Stimulated activated CD8-positive, alpha-beta memory T cell treated with anti-CD3 and anti-CD28 coated beads, Interleukin-4, amount 100 ng/mL, for 24 hours (primary cell): ENCODE data around the gene MCTP2.
A peak's percentile ranks its signal among the peaks of the same experiment; 100 is the strongest.

ENCODE experiments used
- DNase-seq: peaks from one replicate; pipeline ENCODE4 v3.0.0-alpha.2; 2020; ENCODE audit warnings: low read depth

MCTP2 gene

GRCh38 chr15:94230883-94231722 is at the start of gene MCTP2:
Gene MCTP2, plus strand, starts transcription at chr15:94231561. Its CDS starts 66,705 bp downstream, at chr15:94298266.
- DNase-seq: peak; percentile 81

GRCh38 chr15:94182883-94183282 is 48.5 kb upstream of the MCTP2 start:
- DNase-seq: no peak

GRCh38 chr15:94185547-94186236 is 45.7 kb upstream of the MCTP2 start:
- DNase-seq: no peak

GRCh38 chr15:94186770-94187331 is 44.5 kb upstream of the MCTP2 start:
- DNase-seq: no peak

- no peak for DNase-seq
Measured at GRCh38 chr15:94193906-94194305, 37.5 kb upstream of the MCTP2 start.

- no peak for DNase-seq
Measured at GRCh38 chr15:94196531-94196930, 34.8 kb upstream of the MCTP2 start.

- DNase-seq: no peak
Measured at GRCh38 chr15:94198633-94199032, 32.7 kb upstream of the MCTP2 start.

- no peak for DNase-seq
Measured at GRCh38 chr15:94199725-94200124, 31.6 kb upstream of the MCTP2 start.

- no peak for DNase-seq
Measured at GRCh38 chr15:94203306-94203705, 28.1 kb upstream of the MCTP2 start.

- DNase-seq: no peak
Measured at GRCh38 chr15:94205366-94205765, 26.0 kb upstream of the MCTP2 start.

GRCh38 chr15:94206463-94207167 is 24.7 kb upstream of the MCTP2 start:
- no peak for DNase-seq

- DNase-seq: no peak
Measured at GRCh38 chr15:94212291-94212690, 19.1 kb upstream of the MCTP2 start.

- DNase-seq: no peak
Measured at GRCh38 chr15:94225616-94226015, 5.7 kb upstream of the MCTP2 start.

GRCh38 chr15:94228611-94229010 is 2.8 kb upstream of the MCTP2 start:
- no peak for DNase-seq

- DNase-seq: peak; percentile 36
Measured at GRCh38 chr15:94229591-94230369, 1.6 kb upstream of the MCTP2 start.

GRCh38 chr15:94230431-94230882 is 904 bp upstream of the MCTP2 start:
- DNase-seq: no peak

- no peak for DNase-seq
Measured at GRCh38 chr15:94231723-94232468, 535 bp downstream of the MCTP2 start.

- no peak for DNase-seq
Measured at GRCh38 chr15:94233441-94233840, 2.1 kb downstream of the MCTP2 start.

- peak; percentile 24 for DNase-seq
Measured at GRCh38 chr15:94234300-94234699, 2.9 kb downstream of the MCTP2 start.

GRCh38 chr15:94235041-94235440 is 3.7 kb downstream of the MCTP2 start:
- no peak for DNase-seq

GRCh38 chr15:94235646-94236045 is 4.3 kb downstream of the MCTP2 start:
- DNase-seq: no peak
